Endometrial microvascular endothelial cells (primary cell): ENCODE data around the gene MARCHF10. TPM values are rescaled to one million over a fixed set of nuclear protein-coding genes. Genes with fewer than 3 reads are reported as not detected.

ENCODE experiments used
- in situ Hi-C: cut with HindIII; loops from 2 replicates; pipeline ENCODE4 v1.10.0; 2017; ENCODE audit warnings: low sequenced_read_pairs, low pct_unique_long_range_greater_than_20kb; ENCODE audit errors: inconsistent ontology term
- total RNA-seq: library from RNA; depleted of rRNA; stranded (reverse); fragments of >200 nt; gene quantifications from one replicate; pipeline ENCODE4 v1.2.3, GENCODE V29; 2015; ENCODE audit errors: inconsistent ontology term

MARCHF10 gene
- total RNA-seq, 1 donor from 2014 or later, result not detected

DNA sequence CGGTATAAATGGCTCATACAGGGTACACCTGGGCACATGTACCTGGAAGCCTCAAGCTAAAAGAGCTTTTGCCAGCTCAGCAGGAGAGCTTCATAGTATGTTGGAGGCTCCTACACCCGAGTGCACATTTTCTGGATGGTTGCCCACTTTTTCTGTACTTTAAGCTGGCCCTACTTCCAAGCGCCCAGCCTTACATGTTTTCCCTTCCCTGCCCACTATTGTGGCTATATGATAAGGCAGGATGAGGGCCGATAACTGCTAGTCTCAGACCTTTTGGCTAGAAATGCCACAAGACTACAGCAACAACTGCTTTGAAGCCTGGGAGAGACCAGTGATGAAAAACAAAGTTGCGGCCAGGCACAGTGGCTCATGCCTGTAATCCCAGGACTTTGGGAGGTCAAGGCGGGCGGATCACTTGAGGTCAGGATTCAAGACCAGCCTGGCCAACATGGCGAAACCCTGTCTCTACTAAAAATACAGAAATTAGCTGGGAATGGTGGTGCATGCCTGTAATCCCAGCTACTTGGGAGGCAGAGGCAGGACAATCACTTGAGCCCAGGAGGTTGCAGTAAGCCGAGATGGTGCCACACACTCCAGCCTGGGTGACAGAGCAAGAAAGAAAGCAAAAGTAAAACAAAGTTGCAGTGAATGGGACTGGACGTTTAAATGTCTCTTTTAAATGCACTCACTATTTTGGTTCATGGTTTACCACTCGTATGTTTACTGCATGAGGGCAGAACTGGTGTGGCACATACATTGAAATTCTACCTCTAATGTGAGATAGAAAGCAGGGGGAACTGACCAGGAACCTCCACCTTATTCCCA, 14.2 kb upstream of the MARCHF10 start:
- in situ Hi-C loops, result no loop called here

DNA sequence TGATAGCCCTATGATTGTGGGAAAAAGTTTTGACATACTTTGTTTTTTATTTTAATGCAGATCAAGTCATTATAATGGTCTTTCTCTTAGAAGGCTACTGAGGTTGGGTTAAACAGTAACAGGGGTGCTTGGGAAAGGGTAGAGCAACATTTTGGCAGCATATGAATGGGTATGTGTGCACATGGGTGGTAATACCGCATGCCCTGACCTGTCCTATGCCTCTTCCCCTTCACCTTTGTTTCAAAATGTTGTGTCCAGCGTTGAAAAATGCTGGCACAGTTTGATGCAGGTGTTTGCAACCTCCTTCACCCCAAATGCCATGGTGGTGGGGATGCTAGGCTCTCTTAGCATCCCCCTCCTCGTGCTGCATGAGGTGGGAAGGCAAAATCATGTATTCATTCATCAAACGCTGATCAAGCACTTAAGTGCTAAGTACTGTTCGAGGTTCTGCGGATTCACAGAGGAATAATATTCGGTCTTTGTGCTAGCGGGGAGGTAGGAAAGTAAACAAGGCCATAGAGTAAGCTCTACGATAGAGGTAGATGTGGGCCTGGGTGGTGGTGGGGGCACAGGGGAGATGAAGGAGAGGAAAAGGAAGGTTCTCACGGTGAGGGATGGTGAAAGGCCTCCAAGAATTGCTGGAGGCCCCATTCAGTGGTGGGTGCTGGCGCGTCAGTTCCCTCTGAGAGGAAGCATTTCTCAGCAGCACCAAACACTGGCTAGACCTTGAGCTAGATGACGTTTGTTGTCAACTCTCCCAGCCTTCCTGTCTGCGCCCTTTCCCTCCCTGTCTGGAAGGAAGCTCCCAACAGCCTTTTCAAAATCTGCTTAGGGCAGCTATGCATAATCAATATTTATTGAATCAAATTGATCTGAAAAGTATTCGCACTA, 13.3 kb upstream of the MARCHF10 start:
- in situ Hi-C loops, result no loop called here

- in situ Hi-C loops, result no loop called here
These were observed 11.6 kb upstream of the MARCHF10 start for GRCh38 chr17:62819511-62820221.

GRCh38 chr17:62818526-62818925, 10.4 kb upstream of the MARCHF10 start:
- in situ Hi-C loops, result no loop called here

- in situ Hi-C loops, result no loop called here
These were observed 8.2 kb upstream of the MARCHF10 start for GRCh38 chr17:62816282-62816839.

DNA sequence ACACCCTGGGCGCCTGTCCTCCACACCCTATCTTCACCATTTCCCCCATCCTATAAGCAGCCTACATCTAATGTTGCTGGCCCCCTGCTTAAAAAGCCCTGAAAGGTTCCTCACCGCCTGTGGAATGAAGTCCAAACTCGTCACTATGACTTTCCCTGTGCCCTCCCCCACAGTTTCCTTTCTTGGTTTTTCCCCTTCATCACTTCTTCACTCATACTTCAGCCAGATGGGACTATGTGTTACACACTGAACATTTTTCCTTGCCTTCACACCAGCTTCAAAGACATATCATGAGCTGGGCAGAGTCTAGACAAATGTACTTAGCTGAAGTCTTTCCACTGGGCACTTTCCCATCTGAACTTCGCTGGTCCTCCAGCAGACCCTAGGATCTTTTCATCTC, 1.5 kb upstream of the MARCHF10 start:
- in situ Hi-C loops, result no loop called here

DNA sequence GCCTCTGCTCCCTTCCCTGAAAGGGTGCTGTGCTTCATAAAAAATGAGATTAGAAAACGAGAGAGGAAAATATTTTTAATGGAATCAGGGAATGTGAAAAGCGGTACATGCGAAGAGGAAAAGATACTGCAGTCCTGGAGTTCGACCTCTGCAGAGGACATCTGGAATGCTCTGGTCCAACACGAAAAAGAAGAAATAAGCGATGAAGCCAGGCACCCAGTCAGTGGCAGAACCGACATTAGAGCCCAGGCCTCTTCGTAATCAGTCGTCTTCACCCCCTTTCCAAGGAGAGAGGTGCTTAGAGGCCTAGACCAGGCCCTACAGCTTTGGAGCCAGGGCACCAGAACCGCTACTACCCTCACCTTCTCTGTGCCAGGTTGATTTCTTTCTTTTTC, 459 bp upstream of the MARCHF10 start:
- in situ Hi-C loops, result no loop called here

GRCh38 chr17:62805234-62805633, 2.9 kb downstream of the MARCHF10 start:
- in situ Hi-C loops, result no loop called here

GRCh38 chr17:62804822-62805221, 3.3 kb downstream of the MARCHF10 start:
- in situ Hi-C loops, result no loop called here

DNA sequence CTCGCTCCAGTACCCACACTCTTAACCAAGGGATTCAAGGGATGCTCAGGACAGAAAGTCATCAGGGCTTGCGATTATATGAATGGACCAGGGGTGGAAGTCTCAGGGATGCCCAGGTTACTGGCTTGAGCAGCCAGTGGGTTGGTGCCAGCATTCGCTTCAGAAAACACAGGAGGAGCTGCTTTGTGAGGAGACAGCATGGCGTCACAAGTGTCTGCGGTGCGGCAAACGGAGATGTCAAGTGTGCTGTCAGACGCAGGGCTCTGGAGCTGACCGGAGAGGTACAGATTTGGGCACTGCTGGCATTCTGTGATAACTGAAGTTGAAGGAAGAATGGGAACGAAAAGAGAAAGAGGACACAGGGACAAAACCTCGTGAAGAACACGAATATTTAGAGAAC, 4.1 kb downstream of the MARCHF10 start:
- in situ Hi-C loops, result no loop called here

- in situ Hi-C loops, result no loop called here
These were observed 5.4 kb downstream of the MARCHF10 start for GRCh38 chr17:62802561-62803205.

- in situ Hi-C loops, result no loop called here
These were observed 6.5 kb downstream of the MARCHF10 start for GRCh38 chr17:62801553-62802114.

- in situ Hi-C loops, result no loop called here
These were observed 7.5 kb downstream of the MARCHF10 start for GRCh38 chr17:62800585-62800984.

- in situ Hi-C loops, result no loop called here
These were observed 10.2 kb downstream of the MARCHF10 start for GRCh38 chr17:62797959-62798358.

DNA sequence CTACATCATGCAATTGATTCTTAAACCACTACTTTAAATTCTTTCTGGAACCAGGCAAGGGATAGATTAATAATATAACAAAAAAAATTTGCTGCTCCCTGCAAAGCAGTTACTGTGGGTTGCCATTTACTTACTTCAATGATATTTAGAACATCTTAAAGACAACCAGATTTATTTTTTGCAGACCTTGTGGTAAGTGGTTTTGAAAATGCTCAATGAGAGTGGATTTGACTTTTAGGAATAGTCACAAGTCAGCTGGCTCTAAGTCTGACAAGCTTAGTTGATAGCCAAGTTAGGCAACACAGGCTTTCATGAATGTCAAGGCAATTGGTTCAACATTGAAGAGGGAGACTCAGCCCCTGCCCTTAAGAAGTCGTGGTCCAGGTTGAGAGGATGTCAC, 11.8 kb downstream of the MARCHF10 start:
- in situ Hi-C loops, result no loop called here

- in situ Hi-C loops, result no loop called here
These were observed 13.5 kb downstream of the MARCHF10 start for GRCh38 chr17:62794666-62794971.

- in situ Hi-C loops, result no loop called here
These were observed 14.0 kb downstream of the MARCHF10 start for GRCh38 chr17:62793919-62794665.

GRCh38 chr17:62792447-62792800, 15.7 kb downstream of the MARCHF10 start:
- in situ Hi-C loops, result no loop called here
